Gastrocnemius medialis (tissue), 4 donors: ENCODE results near the gene STEAP1B.

Experiments
- CTCF ChIP-seq, 5 experiments: fragments of 450-650 bp in 3 of 5; fragments of 200-600 bp in 2 of 5; sonication (generic) in 2 of 5; IDR thresholded peaks in 4 of 5; conservative IDR thresholded peaks in 1 of 5; 1 replicate in 4 of 5; 2 replicates in 1 of 5; pipeline ENCODE4 v1.5.1; 2016 to 2019; ENCODE audit warnings: antibody characterized with exemption in 5 of 5, mild to moderate bottlenecking in 3 of 5, moderate library complexity in 3 of 5
- POLR2A ChIP-seq, 2 donors: fragments of 450-650 bp; IDR thresholded peaks; one replicate each; pipeline ENCODE4 v1.6.1; 2017; ENCODE audit warnings: antibody characterized with exemption in 2 of 2, mild to moderate bottlenecking in 2 of 2, moderate library complexity in 2 of 2

GRCh38 chr7:22402250-22402649 is 97.7 kb downstream of the STEAP1B start:
- no peak for TF ChIP-seq CTCF (IDR thresholded peaks at IDR 0.05 in 4 of 5, conservative IDR thresholded peaks at IDR 0.05 in 1 of 5)
- no peak for TF ChIP-seq POLR2A (IDR thresholded peaks at IDR 0.05)
